A172 (cell line): ENCODE data around the gene IGFLR1. TPM values are rescaled to one million over a fixed set of nuclear protein-coding genes. Genes with fewer than 3 reads are reported as not detected.

Experiments
- DNase-seq: peaks from one replicate; pipeline ENCODE4 v3.0.0-alpha.2; 2015; ENCODE audit warnings: low spot score
- total RNA-seq: library from RNA; depleted of rRNA; stranded (reverse); fragments of >200 nt; shearing (Covaris generic); gene quantifications from 2 replicates; pipeline ENCODE4 v1.2.3, GENCODE V29; 2014; rRNA removed

Gene IGFLR1
- 5.3 and 22.0 TPM in 2 replicates for total RNA-seq

GRCh38 chr19:35742121-35742724, at the start of gene IGFLR1:
IGFLR1 (minus strand) TSS chr19:35742452; CDS start chr19:35741180, 1,272 bp downstream.
- no peak for DNase-seq

GRCh38 chr19:35791814-35792279, 49.6 kb upstream of the IGFLR1 start:
- DNase-seq = no peak

GRCh38 chr19:35790981-35791813, 48.9 kb upstream of the IGFLR1 start:
- no peak for DNase-seq

GRCh38 chr19:35789978-35790944, 48.0 kb upstream of the IGFLR1 start:
- no peak for DNase-seq

- DNase-seq = no peak
Observed at GRCh38 chr19:35789195-35789977, 47.1 kb upstream of the IGFLR1 start.

GRCh38 chr19:35788205-35788960, 46.1 kb upstream of the IGFLR1 start:
- no peak for DNase-seq

- DNase-seq = no peak
Observed at GRCh38 chr19:35787227-35787799, 45.1 kb upstream of the IGFLR1 start.

- DNase-seq = no peak
Observed at GRCh38 chr19:35786299-35787160, 44.3 kb upstream of the IGFLR1 start.

- no peak for DNase-seq
Observed at GRCh38 chr19:35785339-35785627, 43.0 kb upstream of the IGFLR1 start.

GRCh38 chr19:35784503-35785338, 42.5 kb upstream of the IGFLR1 start:
- no peak for DNase-seq

GRCh38 chr19:35783469-35784434, 41.5 kb upstream of the IGFLR1 start:
- no peak for DNase-seq

- DNase-seq = no peak
Observed at GRCh38 chr19:35782589-35782988, 40.3 kb upstream of the IGFLR1 start.

GRCh38 chr19:35781650-35782049, 39.4 kb upstream of the IGFLR1 start:
- no peak for DNase-seq

- DNase-seq = no peak
Observed at GRCh38 chr19:35780717-35781116, 38.5 kb upstream of the IGFLR1 start.

- DNase-seq = no peak
Observed at GRCh38 chr19:35780058-35780457, 37.8 kb upstream of the IGFLR1 start.

- no peak for DNase-seq
Observed at GRCh38 chr19:35779033-35779432, 36.8 kb upstream of the IGFLR1 start.

GRCh38 chr19:35777961-35778360, 35.7 kb upstream of the IGFLR1 start:
- no peak for DNase-seq
